Stimulated activated CD4-positive, alpha-beta T cell treated with anti-CD3 and anti-CD28 coated beads, Interleukin-2, amount 100 ng/mL, for 24 hours (primary cell): ENCODE measurements around the gene NHSL1.

ENCODE experiments used
- DNase-seq, 2 donors: peaks; one replicate each; pipeline ENCODE4 v3.0.0-alpha.2; 2020

NHSL1 gene

GRCh38 chr6:138494312-138494711 lies 5.0 kb downstream of the NHSL1 start:
- no peak for DNase-seq

DNA sequence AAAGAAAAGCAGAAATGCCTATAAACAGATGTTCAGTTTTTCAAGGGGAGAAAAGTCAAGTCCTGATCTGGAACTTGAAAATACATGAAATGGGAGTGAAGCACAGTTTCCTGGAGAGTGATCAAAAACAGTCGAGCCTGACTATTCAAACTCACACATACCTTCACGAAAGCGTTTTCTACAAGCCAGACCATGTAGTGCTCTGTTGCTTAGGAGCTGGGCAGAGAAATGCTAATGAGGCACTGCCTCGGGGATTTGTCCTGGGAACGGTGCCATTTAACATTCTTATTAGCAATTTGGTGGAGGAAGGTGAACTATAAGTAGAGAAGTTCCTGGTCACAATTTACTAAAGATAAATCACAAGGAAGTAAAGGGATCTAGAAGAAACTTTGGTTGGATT lies 5.9 kb downstream of the NHSL1 start:
- DNase-seq, result no peak

DNA sequence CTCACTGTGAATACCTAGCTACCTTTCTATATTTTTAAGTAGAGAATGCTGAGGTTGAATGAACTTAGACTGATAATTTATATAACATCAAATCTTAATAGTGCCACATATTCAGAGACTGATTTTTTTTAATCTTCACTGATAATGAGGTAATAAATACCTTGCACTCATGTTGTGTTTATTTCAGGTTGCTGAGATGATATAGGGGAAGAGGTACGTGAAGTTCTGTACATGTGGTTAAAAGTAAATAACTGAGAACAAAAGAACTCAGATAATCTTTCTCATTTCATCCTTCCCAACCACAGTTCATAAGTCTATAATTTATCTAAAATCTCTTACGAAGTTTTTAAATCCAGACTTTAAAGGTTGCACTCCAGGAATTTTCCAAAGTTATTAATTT lies 6.4 kb downstream of the NHSL1 start:
- DNase-seq, result no peak

DNA sequence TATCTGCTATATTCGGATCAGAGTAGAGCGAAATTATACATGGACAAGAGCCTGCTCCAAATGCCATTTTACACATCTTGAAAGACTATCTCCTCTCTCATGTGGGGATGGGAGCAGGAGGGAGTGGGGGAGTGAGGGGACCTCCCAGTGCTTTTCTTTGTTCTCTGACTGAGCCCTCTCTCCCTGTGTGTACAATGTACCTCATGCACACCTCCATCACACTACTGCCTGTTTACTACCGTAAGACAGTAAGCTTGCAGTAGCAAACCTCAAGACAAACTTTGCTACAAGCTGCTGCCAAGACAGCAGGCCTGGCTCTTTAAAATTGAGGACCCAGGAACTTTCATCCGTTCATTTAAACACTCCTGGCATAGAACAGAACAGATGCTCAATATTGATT lies 7.2 kb downstream of the NHSL1 start:
- no peak for DNase-seq

DNA sequence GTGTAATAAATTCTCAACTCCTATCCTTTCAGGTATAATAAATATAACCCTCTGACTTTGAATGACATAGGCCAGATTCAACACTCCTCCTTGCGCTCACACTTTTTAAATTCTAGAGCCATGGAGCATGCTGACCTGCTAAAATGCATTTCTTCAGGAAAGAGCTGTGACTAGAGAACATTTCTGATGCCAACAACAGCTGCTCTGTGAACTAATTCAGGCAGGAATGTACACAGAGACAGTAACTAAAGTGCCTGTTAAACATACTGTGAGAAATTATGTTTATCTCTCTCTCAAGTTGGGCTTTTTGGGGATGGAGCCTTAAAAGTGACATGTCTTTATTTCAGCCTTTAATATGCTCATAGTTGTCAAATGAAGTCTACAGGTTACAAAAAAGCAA lies 8.3 kb downstream of the NHSL1 start:
- DNase-seq, result no peak

DNA sequence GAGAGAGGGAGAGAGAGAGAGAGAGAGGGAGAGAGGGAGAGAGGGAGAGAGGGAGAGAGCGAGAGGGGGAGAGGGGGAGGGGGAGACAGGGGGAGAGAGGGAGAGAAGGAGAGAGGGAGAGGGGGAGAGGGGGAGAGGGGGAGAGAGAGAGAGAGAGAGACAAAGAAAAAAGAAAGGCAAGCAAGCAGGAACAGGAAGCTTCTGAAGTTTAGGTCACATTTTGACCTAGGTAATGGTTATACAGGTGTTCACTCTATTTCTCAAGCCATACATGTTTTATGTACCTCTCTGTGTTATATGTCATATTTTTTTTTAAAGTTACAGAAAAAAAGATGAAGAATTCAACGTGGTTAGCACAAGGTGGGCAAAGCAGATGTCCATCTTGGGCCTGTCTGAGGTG lies 9.4 kb downstream of the NHSL1 start:
- no peak for DNase-seq

DNA sequence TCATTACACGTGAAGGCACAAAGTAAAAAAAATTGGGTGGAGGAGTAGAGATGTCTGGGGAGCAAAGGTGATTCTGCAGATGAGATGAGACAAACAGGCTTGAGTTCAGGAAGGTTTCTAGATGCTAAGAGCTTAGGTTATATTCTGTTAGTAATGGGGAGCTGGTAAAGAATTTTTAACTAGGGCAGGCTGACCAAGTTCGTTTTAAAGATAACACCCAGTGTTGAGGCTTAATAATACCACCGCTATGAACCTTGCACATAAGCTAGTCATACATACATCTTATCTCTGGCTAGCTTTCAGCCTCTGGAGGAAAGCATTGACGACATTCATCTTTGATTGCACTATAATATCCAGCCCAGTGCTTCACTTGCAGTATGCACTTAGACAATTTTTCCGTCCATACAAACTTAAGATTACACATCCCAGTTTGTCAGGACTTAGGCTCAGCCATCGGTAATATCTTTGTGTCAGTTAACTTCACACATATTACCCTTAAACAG lies 12.1 kb downstream of the NHSL1 start:
- no peak for DNase-seq

GRCh38 chr6:138486249-138487101 lies 12.8 kb downstream of the NHSL1 start:
- DNase-seq, result no peak

- no peak for DNase-seq
Measured at GRCh38 chr6:138485586-138486248, 13.6 kb downstream of the NHSL1 start.

DNA sequence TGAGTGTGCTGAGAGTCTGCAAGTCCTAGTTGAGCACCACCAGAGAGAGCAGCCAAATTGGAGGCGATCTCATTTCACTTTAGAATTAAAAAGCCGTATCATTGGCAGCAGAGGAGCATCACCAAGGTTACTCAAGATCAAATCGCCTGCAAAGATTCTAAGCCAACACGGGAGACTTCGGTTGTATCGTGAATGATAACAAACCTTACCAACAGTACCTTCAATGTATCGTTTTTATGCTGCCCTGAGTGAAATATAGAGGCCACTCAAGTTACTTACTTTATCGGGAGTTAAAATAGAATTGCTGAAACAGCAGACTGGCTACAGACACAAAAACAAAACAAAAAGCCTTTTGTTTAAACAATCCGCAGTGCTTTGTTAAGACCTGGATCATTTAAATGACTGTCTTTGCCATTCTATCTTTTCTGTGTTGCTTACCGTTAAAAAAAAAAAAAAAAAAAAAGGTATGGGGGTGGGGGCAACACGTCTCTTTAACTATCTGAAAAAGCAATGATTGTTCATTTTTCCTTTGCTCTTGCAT lies 14.2 kb downstream of the NHSL1 start:
- no peak for DNase-seq

DNA sequence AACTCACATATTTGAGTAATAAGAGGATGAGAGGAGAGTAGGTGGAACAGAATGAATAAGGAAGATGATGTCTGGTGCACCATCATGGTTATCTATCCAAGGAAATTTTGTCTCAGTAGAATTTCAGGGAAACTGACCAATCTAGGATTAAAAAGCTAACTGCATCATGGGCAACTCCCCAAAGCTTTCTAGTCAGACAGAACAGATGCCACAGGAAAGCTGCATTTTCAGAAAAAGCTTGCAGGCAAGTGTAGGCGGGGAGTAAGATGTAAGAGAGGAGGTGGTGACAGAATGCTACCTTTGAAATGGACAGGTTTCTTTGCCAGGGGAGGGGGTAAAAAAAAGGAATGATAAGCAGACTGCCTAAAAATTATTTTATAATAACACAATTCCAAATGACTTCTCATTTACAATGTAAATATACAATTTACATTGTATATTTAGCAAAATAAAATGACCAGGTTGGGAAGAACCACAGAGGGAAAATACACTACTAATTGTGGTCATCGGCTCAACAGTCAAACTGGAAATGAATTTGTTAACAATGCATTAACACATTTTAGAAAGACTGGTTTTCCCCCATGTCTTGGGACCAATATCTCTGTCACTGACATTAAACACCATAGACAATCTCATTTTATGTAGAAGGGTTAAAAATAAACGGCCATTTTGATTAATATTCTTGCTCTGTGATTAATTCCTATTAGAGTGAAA lies 15.1 kb downstream of the NHSL1 start:
- no peak for DNase-seq

- no peak for DNase-seq
Measured at GRCh38 chr6:138482816-138483215, 16.5 kb downstream of the NHSL1 start.

GRCh38 chr6:138480279-138480949 lies 18.9 kb downstream of the NHSL1 start:
- no peak for DNase-seq

DNA sequence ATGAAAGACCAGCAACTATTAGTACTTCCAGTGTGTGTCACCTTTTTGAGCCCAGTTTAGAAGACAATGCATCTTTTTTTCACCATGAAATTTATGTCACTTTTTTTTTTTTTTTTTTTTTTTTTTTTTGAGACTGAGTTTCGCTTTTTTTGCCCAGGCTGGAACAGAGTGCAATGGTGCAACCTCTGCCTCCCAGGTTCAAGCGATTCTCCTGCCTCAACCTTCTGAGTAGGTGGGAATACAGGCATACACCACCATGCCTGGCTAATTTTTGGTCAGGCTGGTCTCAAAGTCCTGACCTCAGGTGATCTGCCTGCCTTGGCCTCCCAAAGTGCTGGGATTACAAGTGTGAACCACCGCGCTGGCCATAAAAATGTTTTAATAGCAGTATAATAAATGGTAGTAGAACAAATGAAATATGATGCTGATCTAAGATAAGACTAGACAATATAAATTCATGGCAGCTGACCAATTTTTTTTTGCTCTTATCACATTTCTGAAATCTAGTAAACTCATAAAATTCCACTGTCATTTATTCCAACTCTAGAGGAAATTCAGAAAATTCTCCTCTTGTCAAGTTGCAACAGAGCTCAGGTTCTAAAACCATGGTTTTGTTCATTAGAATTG lies 21.3 kb downstream of the NHSL1 start:
- no peak for DNase-seq

DNA sequence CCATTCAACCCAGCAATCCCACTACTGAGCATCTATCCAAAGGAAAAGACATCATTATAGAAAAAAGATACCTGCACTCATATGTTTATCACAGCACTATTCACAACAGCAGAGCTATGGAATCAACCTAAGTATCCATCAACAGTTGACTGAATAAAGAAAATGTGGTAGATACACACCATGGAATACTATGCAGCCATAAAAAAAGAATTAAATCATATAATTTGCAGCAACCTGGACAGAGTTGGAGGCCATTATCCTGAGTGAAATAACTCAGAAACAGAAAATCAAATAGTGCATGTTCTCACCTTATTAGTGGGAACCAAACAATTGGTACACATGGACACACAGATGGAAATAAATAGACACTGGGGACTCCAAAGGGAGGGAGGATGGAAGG lies 23.2 kb downstream of the NHSL1 start:
- no peak for DNase-seq

- no peak for DNase-seq
Measured at GRCh38 chr6:138473144-138473543, 26.1 kb downstream of the NHSL1 start.

GRCh38 chr6:138468320-138469015 lies 30.8 kb downstream of the NHSL1 start:
- DNase-seq, result no peak

GRCh38 chr6:138467901-138468300 lies 31.4 kb downstream of the NHSL1 start:
- DNase-seq, result no peak

DNA sequence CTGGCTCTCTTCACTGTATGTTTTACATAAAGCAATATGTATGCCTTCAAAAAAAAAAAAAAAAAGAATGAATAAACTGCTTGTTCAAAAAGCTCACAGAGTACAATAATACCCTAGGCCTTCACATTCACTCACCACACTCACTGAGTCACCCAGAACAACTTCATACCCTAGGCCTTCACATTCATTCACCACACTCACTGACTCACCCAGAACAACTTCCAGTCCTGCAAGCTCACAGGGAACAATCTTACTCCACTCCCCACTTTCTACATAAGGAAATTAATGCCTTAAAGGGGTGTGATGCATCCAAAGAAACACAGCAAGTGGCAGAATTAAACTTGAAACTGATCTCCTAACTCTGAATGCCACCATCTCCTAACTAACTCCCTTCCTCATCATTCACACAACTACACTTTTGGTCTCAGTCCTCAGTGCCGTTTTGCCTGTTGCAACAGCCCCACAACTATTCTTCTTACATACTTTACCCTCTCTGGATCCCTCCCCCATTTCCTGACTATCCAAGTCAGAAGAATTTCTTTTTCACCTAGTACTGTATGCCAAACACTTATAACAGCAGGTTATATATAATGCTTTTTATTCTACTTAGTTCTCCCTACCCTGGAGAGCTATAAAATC lies 34.2 kb downstream of the NHSL1 start:
- DNase-seq, result no peak

DNA sequence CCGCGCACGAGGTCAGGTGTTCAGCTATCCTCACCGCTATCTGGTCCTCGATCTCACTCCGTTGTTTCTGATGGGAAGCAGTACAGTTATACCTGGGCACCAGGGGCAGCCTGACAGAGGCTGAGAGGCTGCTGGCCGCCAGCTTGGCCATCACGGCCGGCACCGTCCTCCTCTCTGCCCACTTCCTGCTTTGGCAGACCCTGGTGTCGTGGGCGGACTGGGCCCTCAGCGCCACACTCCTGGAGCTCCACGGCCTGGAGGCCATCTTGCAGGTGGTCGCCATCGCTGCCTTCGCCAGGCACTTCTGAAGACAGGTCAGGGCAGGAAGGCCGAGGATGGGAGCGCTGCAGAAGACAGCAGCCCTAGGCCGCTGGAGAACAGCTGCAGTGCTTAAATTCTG lies 35.2 kb downstream of the NHSL1 start:
- DNase-seq, result no peak

GRCh38 chr6:138461647-138462046 lies 37.6 kb downstream of the NHSL1 start:
- no peak for DNase-seq
